K562 (cell line): ENCODE data around the gene TMEM273. TPM values are rescaled to one million over a fixed set of nuclear protein-coding genes. Genes with fewer than 3 reads are reported as not detected.

Source experiments
- CBX1 ChIP-seq: sonication (generic); IDR thresholded peaks from 2 replicates; pipeline ENCODE4 v1.6.1; 2016; ENCODE audit warnings: antibody characterized with exemption, low read depth, mild to moderate bottlenecking
- HMG20A ChIP-seq: fragments of 450-650 bp; formaldehyde crosslinking; conservative IDR thresholded peaks from 2 replicates; pipeline ENCODE4 v1.4.0; 2020; ENCODE audit warnings: mild to moderate bottlenecking, mixed read lengths
- HOXB6 ChIP-seq: fragments of 250-450 bp; sonication (Bioruptor Pico); IDR thresholded peaks from 2 replicates; pipeline ENCODE4 v1.5.1; 2022; ENCODE audit warnings: mild to moderate bottlenecking, borderline replicate concordance
- MCM2 ChIP-seq: fragments of 450-650 bp; IDR thresholded peaks from 2 replicates; pipeline ENCODE4 v1.6.1; 2017; ENCODE audit warnings: low read depth, mild to moderate bottlenecking
- MEF2A ChIP-seq: IDR thresholded peaks from 2 replicates; pipeline ENCODE4 v1.6.1; 2011; ENCODE audit warnings: low read depth, mild to moderate bottlenecking, low read length, moderate library complexity; ENCODE audit not compliant: control insufficient read depth
- PURB ChIP-seq: sonication (generic); formaldehyde crosslinking; IDR thresholded peaks from 2 replicates; pipeline ENCODE4 v1.9.0; 2021; ENCODE audit warnings: low read depth, mild to moderate bottlenecking, missing genetic modification reagents
- RFX5 ChIP-seq: IDR thresholded peaks from 2 replicates; pipeline ENCODE4 v1.6.1; 2011; ENCODE audit warnings: low read depth, mild to moderate bottlenecking, improper control_type of control experiment, low read length
- RHOXF2B ChIP-seq: fragments of 250-450 bp; sonication (Bioruptor Pico); conservative IDR thresholded peaks from 2 replicates; pipeline ENCODE4 v1.5.1; 2021
- SAFB2 ChIP-seq: fragments of 200-400 bp; formaldehyde crosslinking; IDR thresholded peaks from 2 replicates; pipeline ENCODE4 v1.6.1; 2018; ENCODE audit warnings: borderline replicate concordance, low read length, low read depth, moderate library complexity; ENCODE audit not compliant: severe bottlenecking
- SETDB1 ChIP-seq: IDR thresholded peaks from one replicate; pipeline ENCODE4 v1.6.1; 2012; ENCODE audit warnings: low read length, control low read depth, inconsistent platforms
- SMAD3 ChIP-seq: fragments of 450-650 bp; formaldehyde crosslinking; conservative IDR thresholded peaks from 2 replicates; pipeline ENCODE4 v1.4.0; 2020; ENCODE audit warnings: mild to moderate bottlenecking
- SNIP1 ChIP-seq: fragments of 450-650 bp; IDR thresholded peaks from 2 replicates; pipeline ENCODE4 v1.7.1; 2017; ENCODE audit warnings: low read depth, mild to moderate bottlenecking
- TAL1 ChIP-seq: fragments of 450-650 bp; IDR thresholded peaks from 2 replicates; pipeline ENCODE4 v1.6.1; 2016; ENCODE audit warnings: mild to moderate bottlenecking
- TCF7 ChIP-seq: sonication (generic); IDR thresholded peaks from 2 replicates; pipeline ENCODE4 v1.6.1; 2016; ENCODE audit warnings: antibody characterized with exemption, borderline replicate concordance
- TEAD2 ChIP-seq: fragments of 450-650 bp; IDR thresholded peaks from 2 replicates; pipeline ENCODE4 v1.6.1; 2016; ENCODE audit warnings: missing genetic modification characterization, control low read depth, missing compliant biosample characterization
- ZC3H11A ChIP-seq: IDR thresholded peaks from 2 replicates; pipeline ENCODE4 v1.6.1; 2012; ENCODE audit warnings: low read depth, low read length, improper control_type of control experiment
- ZNF174 ChIP-seq: fragments of 250-450 bp; sonication (Bioruptor Pico); IDR thresholded peaks from 2 replicates; pipeline ENCODE4 v1.4.0; 2020; ENCODE audit warnings: mild to moderate bottlenecking
- ZNF384 ChIP-seq: IDR thresholded peaks from 2 replicates; pipeline ENCODE4 v1.6.1; 2012; ENCODE audit warnings: low read depth, low read length, improper control_type of control experiment
- ZNF589 ChIP-seq: fragments of 200-800 bp; sonication (Bioruptor generic); IDR thresholded peaks from 2 replicates; pipeline ENCODE4 v1.6.1; 2016; ENCODE audit warnings: low read depth, missing genetic modification characterization, missing compliant biosample characterization
- ZNF707 ChIP-seq: fragments of 250-450 bp; sonication (Bioruptor Pico); conservative IDR thresholded peaks from 2 replicates; pipeline ENCODE4 v1.8.0; 2022; ENCODE audit warnings: inconsistent platforms, mild to moderate bottlenecking, moderate library complexity
- polyA plus RNA-seq, 8 experiments: library from polyadenylated mRNA; depleted of rRNA in 4 of 8; stranded (reverse) in 5 of 8; unstranded in 3 of 8; fragments of >200 nt; fragmentation: Nextera tagmentation in 2 of 8; fragmentation: Illumina TruSeq in 1 of 8; extraction: Ambion mirVana in 2 of 8; extraction: Trizol in 1 of 8; gene quantifications; 2 replicates each; pipeline versions ENCODE4 v1.2.1 to v1.2.3, GENCODE V29; 2011 to 2014; ENCODE audit warnings: inconsistent platforms in 1 of 8, missing spikeins in 1 of 8
- total RNA-seq, 7 experiments: library from RNA; depleted of rRNA in 6 of 7; stranded (reverse); fragments of >200 nt in 6 of 7; fragmentation: Illumina TruSeq in 2 of 7; extraction: Trizol in 2 of 7; gene quantifications; 2 replicates each; pipeline versions ENCODE4 v1.2.1 to v1.2.3, GENCODE V29; 2011 to 2021; ENCODE audit warnings: low replicate concordance in 1 of 7
- TF ChIP-seq, protein P1 (sequence below): sonication (generic); formaldehyde crosslinking; IDR thresholded peaks from 2 replicates; pipeline ENCODE4 v1.8.0; 2022; ENCODE audit warnings: missing genetic modification reagents, mild to moderate bottlenecking, borderline replicate concordance
- TF ChIP-seq, protein P2 (sequence below): sonication (generic); formaldehyde crosslinking; IDR thresholded peaks from 2 replicates; pipeline ENCODE4 v1.8.1; 2023; ENCODE audit warnings: mild to moderate bottlenecking, missing genetic modification reagents
- TF ChIP-seq, protein P3 (sequence below): fragments of 450-650 bp; formaldehyde crosslinking; IDR thresholded peaks from 2 replicates; pipeline ENCODE4 v1.4.0; 2020; ENCODE audit warnings: mild to moderate bottlenecking, moderate library complexity
- TF ChIP-seq, protein P4 (sequence below): fragments of 450-650 bp; IDR thresholded peaks from 2 replicates; pipeline ENCODE4 v1.6.1; 2016; ENCODE audit warnings: antibody characterized with exemption

The TMEM273 gene
- total and polyA plus RNA-seq, 9 of the 15 experiments (the other 6 are each of a cell fraction or from before 2014, with no cell fraction given) = 39.2 to 131 (median 95.6) TPM

DNA sequence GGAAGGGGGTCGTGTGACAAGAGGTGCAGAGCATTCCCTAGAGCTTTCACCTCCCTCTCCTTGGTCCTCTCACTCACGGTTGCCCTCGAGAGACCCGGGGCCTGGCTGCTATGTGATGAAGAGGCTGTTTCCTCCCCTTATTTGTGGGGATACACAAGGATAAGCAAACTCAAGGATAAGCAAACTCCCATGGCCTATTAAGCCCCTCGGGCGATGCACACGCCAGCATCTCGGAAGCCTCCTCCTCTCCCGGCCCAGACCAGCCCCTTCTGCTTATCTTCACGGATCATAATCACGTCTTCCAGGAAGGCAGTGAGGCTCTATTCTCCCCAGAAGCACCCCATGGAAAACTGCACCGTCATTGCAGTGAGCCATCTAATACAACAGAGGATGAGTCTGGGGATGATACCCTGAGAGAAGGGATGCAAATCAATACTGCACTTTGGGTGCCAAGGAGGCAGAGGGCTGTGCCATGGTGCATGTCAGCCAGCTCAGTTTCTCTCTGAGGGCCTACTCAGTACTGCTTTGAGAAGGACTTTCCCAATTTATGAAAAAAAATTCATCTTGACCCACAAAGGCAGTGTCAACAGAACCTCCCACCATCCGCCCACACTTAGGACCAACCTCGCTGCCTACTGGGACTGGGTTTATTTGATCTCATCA is 22.2 kb downstream of the TMEM273 start (continued):
- TF ChIP-seq CBX1 = no peak
- no peak for TF ChIP-seq SETDB1
- TF ChIP-seq TEAD2 = no peak
- TF ChIP-seq HMG20A = no peak
- TF ChIP-seq ZNF707 (CRISPR knock-in tag) = no peak; the same call in 1 of the 2 replicates
- TF ChIP-seq HOXB6 (CRISPR knock-in tag) = no peak
- TF ChIP-seq, protein P1, sequence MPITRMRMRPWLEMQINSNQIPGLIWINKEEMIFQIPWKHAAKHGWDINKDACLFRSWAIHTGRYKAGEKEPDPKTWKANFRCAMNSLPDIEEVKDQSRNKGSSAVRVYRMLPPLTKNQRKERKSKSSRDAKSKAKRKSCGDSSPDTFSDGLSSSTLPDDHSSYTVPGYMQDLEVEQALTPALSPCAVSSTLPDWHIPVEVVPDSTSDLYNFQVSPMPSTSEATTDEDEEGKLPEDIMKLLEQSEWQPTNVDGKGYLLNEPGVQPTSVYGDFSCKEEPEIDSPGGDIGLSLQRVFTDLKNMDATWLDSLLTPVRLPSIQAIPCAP (CRISPR knock-in tag) = no peak
- TF ChIP-seq RHOXF2B = no peak
- peak; percentile 75; the same call in 1 of the 2 replicates for TF ChIP-seq SMAD3
- TF ChIP-seq PURB (CRISPR knock-in tag) = no peak
- TF ChIP-seq ZNF384 = no peak
- TF ChIP-seq ZC3H11A = no peak
- no peak for TF ChIP-seq TCF7
- no peak for TF ChIP-seq RFX5
- TF ChIP-seq, protein P2, sequence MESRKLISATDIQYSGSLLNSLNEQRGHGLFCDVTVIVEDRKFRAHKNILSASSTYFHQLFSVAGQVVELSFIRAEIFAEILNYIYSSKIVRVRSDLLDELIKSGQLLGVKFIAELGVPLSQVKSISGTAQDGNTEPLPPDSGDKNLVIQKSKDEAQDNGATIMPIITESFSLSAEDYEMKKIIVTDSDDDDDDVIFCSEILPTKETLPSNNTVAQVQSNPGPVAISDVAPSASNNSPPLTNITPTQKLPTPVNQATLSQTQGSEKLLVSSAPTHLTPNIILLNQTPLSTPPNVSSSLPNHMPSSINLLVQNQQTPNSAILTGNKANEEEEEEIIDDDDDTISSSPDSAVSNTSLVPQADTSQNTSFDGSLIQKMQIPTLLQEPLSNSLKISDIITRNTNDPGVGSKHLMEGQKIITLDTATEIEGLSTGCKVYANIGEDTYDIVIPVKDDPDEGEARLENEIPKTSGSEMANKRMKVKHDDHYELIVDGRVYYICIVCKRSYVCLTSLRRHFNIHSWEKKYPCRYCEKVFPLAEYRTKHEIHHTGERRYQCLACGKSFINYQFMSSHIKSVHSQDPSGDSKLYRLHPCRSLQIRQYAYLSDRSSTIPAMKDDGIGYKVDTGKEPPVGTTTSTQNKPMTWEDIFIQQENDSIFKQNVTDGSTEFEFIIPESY = no peak
- TF ChIP-seq MEF2A = no peak
- TF ChIP-seq, protein P3, sequence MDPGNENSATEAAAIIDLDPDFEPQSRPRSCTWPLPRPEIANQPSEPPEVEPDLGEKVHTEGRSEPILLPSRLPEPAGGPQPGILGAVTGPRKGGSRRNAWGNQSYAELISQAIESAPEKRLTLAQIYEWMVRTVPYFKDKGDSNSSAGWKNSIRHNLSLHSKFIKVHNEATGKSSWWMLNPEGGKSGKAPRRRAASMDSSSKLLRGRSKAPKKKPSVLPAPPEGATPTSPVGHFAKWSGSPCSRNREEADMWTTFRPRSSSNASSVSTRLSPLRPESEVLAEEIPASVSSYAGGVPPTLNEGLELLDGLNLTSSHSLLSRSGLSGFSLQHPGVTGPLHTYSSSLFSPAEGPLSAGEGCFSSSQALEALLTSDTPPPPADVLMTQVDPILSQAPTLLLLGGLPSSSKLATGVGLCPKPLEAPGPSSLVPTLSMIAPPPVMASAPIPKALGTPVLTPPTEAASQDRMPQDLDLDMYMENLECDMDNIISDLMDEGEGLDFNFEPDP = no peak
- TF ChIP-seq SAFB2 = no peak
- no peak; the same call in 1 of the 2 replicates for TF ChIP-seq ZNF589 (CRISPR knock-in tag)
- no peak for TF ChIP-seq SNIP1
- TF ChIP-seq MCM2 = no peak
- TF ChIP-seq TAL1 = peak; percentile 75
- TF ChIP-seq ZNF174 (CRISPR knock-in tag) = no peak
- TF ChIP-seq, protein P4, sequence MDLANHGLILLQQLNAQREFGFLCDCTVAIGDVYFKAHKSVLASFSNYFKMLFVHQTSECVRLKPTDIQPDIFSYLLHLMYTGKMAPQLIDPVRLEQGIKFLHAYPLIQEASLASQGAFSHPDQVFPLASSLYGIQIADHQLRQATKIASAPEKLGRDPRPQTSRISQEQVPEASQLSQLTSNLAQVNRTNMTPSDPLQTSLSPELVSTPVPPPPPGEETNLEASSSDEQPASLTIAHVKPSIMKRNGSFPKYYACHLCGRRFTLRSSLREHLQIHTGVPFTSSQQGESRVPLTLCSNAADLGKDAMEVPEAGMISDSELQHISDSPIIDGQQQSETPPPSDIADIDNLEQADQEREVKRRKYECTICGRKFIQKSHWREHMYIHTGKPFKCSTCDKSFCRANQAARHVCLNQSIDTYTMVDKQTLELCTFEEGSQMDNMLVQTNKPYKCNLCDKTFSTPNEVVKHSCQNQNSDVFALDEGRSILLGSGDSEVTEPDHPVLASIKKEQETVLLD = peak; percentile 70; the same call in 1 of the 2 replicates
